HT1080 (cell line): ENCODE results near the gene HIBADH. TPM values are rescaled to one million over a fixed set of nuclear protein-coding genes. Genes with fewer than 3 reads are reported as not detected.
"Not testable (repeated sequence)": the region's sequence is repeated elsewhere in the genome, so short reads cannot be mapped to it uniquely, and the experiment has no call there.

Experiments
- DNase-seq: peaks from one replicate; pipeline ENCODE4 v3.0.0-alpha.2; 2015; ENCODE audit warnings: low read depth
- total RNA-seq: library from RNA; depleted of rRNA; stranded (reverse); fragments of >200 nt; shearing (Covaris generic); gene quantifications from 2 replicates; pipeline ENCODE4 v1.2.3, GENCODE V29; 2014; rRNA removed

The HIBADH gene
- total RNA-seq, 1 experiment from 2014 or later, result 36.8 TPM

DNA sequence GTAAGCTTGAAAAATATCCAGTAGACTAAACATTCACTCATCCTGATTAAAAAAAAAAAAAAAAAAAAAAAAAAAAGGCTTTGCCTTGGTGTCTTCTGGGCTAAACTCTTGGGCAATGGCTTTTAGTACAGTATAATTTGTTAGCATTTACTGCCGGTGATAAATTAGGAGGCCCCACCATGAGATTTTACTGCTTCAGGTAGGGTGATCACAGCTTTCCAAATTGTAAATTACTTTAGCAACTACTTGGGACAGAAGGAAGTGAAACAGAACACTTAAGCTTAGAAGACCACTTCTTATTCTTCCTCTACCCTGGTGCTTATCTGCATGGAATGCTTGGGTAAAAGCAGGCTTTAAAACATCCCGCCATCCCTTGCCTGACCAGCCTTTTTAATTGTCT is 152.1 kb downstream of the HIBADH start:
- DNase-seq, result no peak

GRCh38 chr7:27501879-27502278 is 160.8 kb downstream of the HIBADH start:
- not testable (repeated sequence) for DNase-seq

DNA sequence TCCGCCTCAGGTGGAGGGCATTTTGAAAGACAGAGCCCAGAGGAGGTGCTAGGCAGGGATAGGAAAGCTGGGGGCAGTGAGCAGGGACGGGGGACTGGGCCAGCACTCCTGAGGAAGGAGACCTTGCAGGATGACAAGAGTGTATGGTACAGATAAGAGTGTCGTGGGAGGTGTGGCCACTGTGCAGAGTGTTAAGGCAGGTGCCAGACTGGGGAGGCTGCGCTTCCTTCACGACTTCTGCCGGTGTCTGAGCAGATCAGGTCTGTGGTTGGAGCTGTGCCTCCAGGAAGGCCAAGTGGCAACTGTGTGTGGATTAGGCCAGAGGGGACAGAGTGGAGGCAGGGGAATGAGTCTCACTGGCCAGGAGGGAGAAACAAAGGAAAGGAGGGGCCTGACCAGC is 161.7 kb downstream of the HIBADH start:
- no peak for DNase-seq

- DNase-seq, result no peak
Measured at GRCh38 chr7:27492224-27492623, 170.5 kb downstream of the HIBADH start.

- DNase-seq, result no peak
Measured at GRCh38 chr7:27491534-27491933, 171.1 kb downstream of the HIBADH start.

DNA sequence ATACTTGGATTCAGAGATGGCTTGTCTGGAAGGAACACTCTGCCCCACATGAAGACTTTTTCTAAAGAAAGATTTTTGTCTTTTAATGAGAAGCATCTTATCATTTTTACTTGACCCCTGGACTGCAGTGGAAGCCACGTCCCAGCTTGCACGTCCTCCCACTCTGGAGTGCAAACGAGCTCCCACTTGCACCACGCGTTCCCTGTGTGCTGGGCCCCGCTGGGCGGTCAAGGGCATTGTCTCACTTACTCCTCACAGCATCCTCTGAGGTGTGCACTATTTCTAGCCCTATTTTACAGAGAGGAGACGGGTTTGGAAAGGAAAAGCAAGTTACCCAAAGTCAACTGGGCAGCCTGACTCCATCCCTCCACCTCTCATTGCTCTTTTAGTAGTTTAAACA is 175.2 kb downstream of the HIBADH start:
- no peak for DNase-seq

DNA sequence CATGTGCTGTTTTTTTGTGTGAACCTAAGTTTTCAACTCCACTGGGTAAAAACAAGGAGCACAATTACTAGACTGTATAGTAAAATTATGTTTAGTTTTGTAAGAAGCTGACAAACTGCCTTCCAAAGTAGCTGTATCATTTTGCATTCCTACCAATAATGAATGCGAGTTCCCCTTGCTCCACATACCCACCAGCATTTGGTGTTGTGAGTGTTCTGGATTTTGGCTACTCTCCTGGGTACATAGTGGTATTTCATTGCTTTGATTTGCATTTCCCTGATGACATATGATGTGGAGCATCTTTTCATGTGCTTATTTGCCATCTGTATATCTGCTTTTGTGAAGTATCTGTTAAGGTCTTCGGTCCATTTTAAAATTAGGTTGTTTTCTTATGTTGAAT is 178.2 kb downstream of the HIBADH start:
- no peak for DNase-seq

DNA sequence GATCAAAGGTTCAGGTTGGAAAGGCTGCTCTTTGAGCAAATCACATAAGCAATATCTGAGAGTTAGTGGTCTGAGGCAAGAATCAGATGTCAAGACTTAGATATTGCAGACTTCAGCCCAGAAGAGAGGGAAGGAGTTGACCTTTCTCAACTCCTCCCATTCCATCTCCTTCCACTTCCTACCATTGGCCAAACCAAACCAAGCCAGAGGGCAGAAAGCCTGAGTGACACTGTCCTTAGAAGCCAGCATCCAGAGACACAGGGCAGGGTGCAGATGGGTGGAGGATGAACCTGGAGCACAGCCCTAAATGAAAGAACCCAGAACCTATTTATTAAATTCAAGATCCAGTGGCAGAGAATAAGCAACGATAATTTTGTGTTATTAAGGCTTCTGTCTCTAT is 180.5 kb downstream of the HIBADH start:
- no peak for DNase-seq

DNA sequence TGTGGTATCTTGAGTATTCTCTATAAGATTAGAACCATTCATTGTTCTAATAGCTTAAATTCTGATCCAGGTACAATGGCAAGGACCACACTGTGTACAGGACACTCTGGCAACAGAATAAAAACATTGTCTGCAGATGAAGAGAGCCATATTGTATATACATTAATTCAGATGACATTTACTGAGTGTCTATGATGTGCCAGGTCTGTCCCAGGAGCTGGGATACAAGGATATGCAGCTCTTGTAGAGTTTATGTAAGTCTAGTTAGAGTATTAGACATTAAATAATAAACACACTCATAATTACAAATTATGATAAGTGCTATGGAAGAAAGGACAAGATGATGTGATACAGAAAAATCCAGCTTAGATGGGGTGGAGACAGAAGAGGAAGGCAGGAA is 184.1 kb downstream of the HIBADH start:
- DNase-seq, result no peak

DNA sequence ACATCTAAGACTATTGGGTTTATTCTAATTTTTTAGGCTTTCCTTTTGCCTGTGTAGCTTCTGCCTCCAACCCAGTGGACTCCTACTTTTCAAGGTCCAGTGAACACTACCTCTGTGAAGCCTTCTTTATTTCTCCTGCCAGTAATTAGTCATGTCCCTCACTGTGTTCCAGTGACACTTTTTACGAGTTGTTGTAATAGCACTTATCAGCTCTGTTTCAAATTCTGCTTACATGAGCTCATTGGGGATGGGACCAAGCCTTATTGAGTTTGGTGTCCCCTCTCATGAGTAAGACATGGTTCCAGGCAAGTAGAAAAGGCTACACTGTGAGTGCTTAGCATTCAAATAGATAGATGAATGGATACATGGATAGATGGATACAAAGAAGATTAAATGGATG is 184.6 kb downstream of the HIBADH start:
- DNase-seq, result no peak

GRCh38 chr7:27476493-27476892 is 186.2 kb downstream of the HIBADH start:
- no peak for DNase-seq

Other genes with a start within 250 kb of the HIBADH start
- 41.2 and 53.6 TPM in 2 replicates for gene TAX1BP1, start 77.3 kb upstream of the HIBADH start, total RNA-seq